ENCODE measurements around the gene ALPK3. TPM values are rescaled to one million over a fixed set of nuclear protein-coding genes. Genes with fewer than 3 reads are reported as not detected.

The ALPK3 gene
- total RNA-seq, 1 experiment from 2014 or later: 17.7 TPM

DNA sequence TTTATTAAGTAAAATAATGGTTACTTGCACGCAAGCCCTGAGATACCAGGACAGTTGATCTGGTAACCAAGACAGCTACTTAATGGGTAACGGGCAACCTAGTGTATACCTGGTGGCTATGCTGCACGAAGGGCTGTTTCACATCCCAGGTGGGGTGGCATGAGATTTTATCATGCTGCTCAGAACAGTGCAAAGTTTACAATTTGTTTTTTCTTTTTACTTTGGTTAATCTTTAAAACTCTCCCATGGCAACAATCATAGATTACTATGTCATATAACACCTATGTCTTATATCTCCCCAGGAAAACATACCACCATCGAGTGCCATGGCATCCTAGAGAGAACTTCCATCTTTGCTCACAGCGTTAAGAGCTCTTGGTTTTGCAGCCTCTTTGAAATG is 35.1 kb downstream of the ALPK3 start:
- no peaks in the 10 kb centered on the region for H3K4me1 ChIP-seq (ENCODE audit: insufficient read depth, low read length)
- H3K18ac ChIP-seq (ENCODE audit: insufficient read length, low read depth, low read length): no peak overlapping the region
- no peaks in the 10 kb centered on the region for H3K4me1 Mint-ChIP-seq
- H3T11ph ChIP-seq (ENCODE audit: low read length): no peak overlapping the region
- no peaks in the 10 kb centered on the region for H3K9me3 ChIP-seq (ENCODE audit: control insufficient read depth, low read depth, low read length)
- H2AFZ ChIP-seq (ENCODE audit: low read length): no peak overlapping the region
- no peaks in the 10 kb centered on the region for H4K20me1 ChIP-seq (ENCODE audit: control insufficient read depth, insufficient read depth, insufficient read length)
- H3K79me2 ChIP-seq (ENCODE audit: insufficient read depth, low read length): no peaks in the 10 kb centered on the region
- no peak overlapping the region for H2BK15ac ChIP-seq (ENCODE audit: low read depth, low read length)
- no peak overlapping the region for H2BK120ac ChIP-seq (ENCODE audit: low read depth, low read length, poor library complexity, severe bottlenecking)
- no peak overlapping the region for H3K27ac ChIP-seq (ENCODE audit: insufficient read length, low read depth, low read length)
- no peak overlapping the region for H3K9ac ChIP-seq (ENCODE audit: extremely low read depth, insufficient read length, low read length)
- TF ChIP-seq, protein P1, sequence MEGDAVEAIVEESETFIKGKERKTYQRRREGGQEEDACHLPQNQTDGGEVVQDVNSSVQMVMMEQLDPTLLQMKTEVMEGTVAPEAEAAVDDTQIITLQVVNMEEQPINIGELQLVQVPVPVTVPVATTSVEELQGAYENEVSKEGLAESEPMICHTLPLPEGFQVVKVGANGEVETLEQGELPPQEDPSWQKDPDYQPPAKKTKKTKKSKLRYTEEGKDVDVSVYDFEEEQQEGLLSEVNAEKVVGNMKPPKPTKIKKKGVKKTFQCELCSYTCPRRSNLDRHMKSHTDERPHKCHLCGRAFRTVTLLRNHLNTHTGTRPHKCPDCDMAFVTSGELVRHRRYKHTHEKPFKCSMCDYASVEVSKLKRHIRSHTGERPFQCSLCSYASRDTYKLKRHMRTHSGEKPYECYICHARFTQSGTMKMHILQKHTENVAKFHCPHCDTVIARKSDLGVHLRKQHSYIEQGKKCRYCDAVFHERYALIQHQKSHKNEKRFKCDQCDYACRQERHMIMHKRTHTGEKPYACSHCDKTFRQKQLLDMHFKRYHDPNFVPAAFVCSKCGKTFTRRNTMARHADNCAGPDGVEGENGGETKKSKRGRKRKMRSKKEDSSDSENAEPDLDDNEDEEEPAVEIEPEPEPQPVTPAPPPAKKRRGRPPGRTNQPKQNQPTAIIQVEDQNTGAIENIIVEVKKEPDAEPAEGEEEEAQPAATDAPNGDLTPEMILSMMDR (conservative IDR thresholded peaks at IDR 0.05): no peak
- H4K8ac ChIP-seq (replicated peaks; ENCODE audit: insufficient read length, low read depth, low read length): no peak overlapping the region
- H3K4ac ChIP-seq (ENCODE audit: low read depth, low read length): no peak overlapping the region
- no peak overlapping the region for H3K14ac ChIP-seq (ENCODE audit: insufficient read depth, low read length)
- no peak overlapping the region for H3K27ac Mint-ChIP-seq
- no CpG with 5 or more reads among the region's 5 CpGs for WGBS (ENCODE audit: extremely low coverage, insufficient read length, low lambda C conversion rate)
- no peak overlapping the region for H4K5ac ChIP-seq (ENCODE audit: insufficient read length, low read depth, low read length)
- no peaks in the 10 kb centered on the region for H3K23me2 ChIP-seq (ENCODE audit: insufficient read length, low read depth, low read length, poor library complexity, severe bottlenecking)
- H3K9me3 Mint-ChIP-seq: peaks cover under 1 to 4% of the 10 kb centered on the region in 2 experiments; a peak in 4 of 5 replicates
- no peak overlapping the region for H2BK12ac ChIP-seq (ENCODE audit: insufficient read length, low read depth, low read length)
- no peak overlapping the region for H3K4me3 Mint-ChIP-seq
- H3K56ac ChIP-seq (ENCODE audit: insufficient read length, low read depth, low read length): no peak overlapping the region
- H3K4me2 ChIP-seq (ENCODE audit: insufficient read depth, insufficient read length, low read length): no peak overlapping the region
- no peaks in the 10 kb centered on the region for H3K27me3 ChIP-seq (ENCODE audit: insufficient read depth, low read length)
- H3K27me3 Mint-ChIP-seq (ENCODE audit: low read depth): no peaks in the 10 kb centered on the region
- H2BK20ac ChIP-seq (ENCODE audit: low read depth, low read length, poor library complexity, severe bottlenecking): no peak overlapping the region
- H3K36me3 Mint-ChIP-seq (ENCODE audit: insufficient read depth in 1 of 3, low read depth in 3 of 3): peaks cover 2 to 16% (median 8%) of the 10 kb centered on the region in 3 experiments; a peak in 6 of 7 replicates
- no peaks in the 10 kb centered on the region for H3K79me1 ChIP-seq (ENCODE audit: insufficient read depth, low read depth, low read length, poor library complexity, severe bottlenecking)
- no peak overlapping the region for H2BK5ac ChIP-seq (ENCODE audit: insufficient read length, low read length)
- H2AK5ac ChIP-seq (ENCODE audit: insufficient read length, low read length): no peak overlapping the region
- H4K91ac ChIP-seq (ENCODE audit: insufficient read length, low read depth, low read length): no peak overlapping the region
- DNase-seq: no peak
- H3K23ac ChIP-seq (ENCODE audit: insufficient read length, low read depth, low read length): no peak overlapping the region

Data from H9 (cell line).